ELF-1 (cell line): ENCODE data around the gene GIPC1.
A peak's percentile ranks its signal among the peaks of the same experiment; 100 is the strongest.
"Not testable (repeated sequence)": the region's sequence is repeated elsewhere in the genome, so short reads cannot be mapped to it uniquely, and the experiment has no call there.

ENCODE experiments used
- DNase-seq: peaks from one replicate; pipeline ENCODE4 v3.0.0-alpha.2; 2016; ENCODE audit warnings: low read depth, low spot score

The GIPC1 gene

DNA sequence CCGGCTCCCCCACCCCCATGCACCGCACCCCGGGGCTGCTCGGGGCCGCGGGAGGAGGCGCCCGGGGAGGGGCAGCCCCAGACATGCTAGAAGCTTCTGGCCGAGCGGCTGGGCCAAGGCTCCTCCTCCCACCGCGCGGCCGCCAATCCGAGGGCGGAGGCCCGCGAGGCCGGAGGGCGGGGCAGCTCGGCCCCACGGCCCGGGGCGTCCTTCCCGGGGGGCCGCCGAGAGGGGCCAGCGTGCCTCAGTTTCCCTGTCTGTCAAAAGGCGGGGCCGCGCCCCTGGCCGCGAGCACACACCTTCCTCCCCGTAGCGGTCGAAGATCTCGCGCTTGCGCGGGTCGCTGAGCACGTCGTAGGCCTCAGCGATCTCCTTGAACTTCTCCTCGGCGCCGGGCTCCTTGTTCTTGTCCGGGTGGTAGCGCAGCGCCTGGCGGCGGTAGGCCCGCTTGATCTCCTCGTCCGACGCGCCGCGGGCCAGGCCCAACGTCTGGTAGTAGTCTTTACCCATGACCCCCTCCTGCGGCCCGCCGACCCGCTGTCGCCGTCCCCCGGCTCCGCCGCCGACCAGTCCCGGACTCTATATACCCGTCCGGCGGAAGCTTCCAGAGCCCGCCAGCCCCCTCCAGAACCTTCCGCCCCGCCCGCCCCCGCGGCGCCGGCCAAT, 22.0 kb upstream of the GIPC1 start, which contains the start of gene DNAJB1:
Gene DNAJB1, minus strand, starts transcription at position 558 of the 666 bp plus-strand sequence. Its CDS starts 48 bp downstream, at position 510.
- DNase-seq = no peak

DNA sequence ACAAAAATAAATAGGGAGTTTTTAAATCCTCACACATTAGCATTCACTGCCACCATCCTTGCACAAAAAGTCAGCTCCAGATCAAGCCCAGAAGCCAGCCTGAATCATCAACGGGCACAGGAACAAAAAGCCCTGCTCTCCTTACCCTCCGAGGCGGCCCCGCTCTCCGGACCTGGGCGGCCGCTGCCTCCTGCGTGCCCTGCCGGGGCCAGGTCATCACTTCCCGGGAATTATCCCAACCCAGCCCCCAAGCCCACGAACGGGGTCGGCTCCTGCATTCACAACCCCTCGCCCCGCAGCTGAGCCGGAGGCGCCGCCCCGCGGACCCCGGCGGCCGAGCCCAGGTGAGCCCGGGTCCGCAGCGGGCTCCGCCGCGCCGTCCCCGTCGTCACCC, 21.5 kb upstream of the GIPC1 start:
- DNase-seq = no peak

DNA sequence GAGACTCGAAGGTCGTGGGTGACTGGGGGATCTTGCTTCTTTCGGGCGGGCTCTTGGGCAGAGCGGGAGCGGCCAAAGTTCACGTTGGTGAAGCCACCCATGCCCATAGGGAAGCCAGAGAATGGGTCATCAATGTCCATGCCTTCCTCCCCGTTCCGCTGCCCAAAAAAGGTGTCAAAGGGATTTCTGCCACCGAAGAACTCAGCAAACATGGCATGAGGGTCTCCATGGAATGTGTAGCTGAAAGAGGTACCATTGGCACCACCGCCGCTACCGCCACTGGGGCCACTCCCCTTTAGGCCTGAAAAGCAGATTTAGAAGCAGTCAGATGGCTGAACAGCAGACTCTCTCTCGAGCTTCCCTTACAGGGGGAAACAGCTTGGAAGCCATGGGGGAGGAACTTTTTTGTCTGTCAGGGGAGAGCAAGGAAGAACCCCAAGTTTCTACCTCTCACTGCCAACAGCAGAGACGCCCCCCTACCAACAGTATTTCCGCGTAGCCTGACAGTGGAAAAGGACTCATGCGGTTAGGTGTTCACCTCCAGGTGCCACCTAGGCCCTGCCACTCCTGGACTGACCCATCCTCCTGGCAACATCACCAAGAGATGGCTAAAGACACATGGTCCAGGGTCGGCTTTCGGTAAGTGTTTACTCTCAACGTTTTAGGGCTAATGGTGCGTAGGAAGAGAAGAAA, 21.0 kb upstream of the GIPC1 start:
- DNase-seq = no peak

DNA sequence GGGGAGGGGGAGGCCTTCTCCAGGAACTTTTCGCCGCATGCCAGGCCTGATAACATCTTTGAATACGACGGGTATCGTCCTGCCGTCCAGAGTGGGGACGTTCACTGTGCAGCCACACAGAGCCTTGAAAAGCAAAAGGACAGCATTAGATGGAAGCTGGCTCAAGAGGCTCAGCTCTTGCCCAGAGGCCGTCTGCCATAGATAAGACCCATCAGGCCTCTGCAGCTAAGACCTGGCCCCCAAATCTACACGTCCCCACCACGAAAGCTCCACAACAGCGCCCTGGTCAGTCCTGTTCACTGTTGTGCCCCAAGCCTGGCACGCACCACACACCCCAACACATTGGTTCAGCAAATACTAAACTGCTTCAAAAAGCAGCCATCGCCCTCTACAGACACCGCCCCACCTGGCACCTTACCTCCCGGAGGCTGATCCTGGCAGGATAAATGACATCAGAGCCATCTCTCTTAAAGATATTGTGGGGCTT, 20.2 kb upstream of the GIPC1 start:
- DNase-seq = no peak

DNA sequence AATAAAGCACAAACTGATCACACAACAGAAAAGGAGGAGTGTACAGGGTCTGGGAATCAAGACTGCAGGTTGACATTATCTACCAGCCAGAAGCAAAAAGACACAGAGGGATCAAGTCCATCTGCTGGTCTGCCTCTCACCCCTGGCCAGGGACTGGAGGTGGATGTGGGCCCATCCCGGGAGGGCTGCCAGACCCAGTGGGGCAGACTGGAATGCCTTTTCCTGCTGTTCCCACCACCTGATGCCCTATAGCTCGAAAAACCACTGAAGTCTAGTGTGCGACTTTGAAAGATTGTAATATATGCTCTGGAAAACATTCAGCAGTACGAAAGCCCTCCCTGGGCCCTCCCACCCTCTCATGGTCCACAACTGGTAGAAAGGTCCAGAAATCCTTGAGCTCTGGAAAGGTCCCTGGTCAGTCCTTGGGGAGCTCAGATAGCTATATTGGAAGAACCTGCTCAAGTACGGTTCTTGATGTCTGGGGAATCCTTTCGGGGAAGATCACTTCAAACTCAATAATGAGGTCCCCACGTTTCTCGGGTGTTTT, 19.6 kb upstream of the GIPC1 start:
- DNase-seq = no peak

DNA sequence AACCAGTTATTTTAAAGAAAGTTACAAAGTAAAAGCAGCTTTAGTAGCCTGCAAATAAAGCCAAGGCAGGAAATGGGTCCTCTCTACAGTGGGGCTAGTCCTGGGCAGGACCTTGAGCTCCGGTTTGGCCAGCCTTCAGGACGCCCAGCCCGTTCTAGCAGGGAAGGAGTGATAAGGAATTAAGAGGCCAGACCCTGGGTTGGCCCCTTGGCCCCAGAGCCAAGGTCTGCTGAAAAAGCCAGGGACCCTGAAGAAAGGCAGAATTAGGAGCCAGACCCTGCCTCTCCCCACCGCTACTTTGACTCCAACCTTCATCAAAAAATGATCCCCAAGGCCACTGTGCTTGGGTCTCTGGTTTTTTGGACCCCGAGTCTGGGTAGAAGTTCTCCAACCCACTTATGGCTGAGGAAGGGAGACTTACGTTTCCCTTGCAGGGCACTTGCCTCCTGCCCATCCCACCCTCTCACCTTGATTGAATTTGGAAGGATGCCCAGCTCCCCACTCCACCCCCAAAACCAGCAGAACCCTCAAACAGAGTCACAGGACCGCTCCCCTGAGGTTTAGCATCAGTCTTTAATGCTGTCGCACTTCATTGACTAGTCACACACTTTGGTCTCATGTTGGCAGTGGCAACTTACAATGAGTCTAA, 18.4 kb upstream of the GIPC1 start:
- no peak for DNase-seq

DNA sequence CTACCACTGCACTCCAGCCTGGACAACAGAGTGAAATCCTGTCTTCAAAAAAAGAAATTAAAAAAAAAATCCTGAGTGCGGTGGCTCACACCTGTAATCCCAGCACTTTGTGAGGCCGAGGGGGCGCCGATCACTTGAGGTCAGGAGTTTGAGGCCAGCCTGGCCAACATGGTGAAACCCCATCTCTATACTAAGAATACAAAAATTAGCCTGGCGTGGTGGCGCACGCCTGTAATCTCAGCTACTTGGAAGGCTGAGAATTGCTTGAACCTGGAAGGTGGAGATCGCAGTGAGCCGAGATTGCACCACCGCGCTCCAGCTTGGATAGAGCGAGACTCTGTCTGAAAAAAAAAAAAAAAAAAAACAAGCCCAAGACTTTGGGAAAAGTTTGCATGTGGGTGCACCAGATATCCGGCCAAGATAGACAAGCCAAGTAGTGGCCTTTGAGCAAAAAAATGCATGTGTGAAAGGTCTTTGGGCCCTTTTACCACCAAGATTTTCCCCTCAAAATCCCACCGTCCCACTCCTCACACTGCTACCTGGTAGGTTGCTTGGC, 16.6 kb upstream of the GIPC1 start:
- DNase-seq = no peak

DNA sequence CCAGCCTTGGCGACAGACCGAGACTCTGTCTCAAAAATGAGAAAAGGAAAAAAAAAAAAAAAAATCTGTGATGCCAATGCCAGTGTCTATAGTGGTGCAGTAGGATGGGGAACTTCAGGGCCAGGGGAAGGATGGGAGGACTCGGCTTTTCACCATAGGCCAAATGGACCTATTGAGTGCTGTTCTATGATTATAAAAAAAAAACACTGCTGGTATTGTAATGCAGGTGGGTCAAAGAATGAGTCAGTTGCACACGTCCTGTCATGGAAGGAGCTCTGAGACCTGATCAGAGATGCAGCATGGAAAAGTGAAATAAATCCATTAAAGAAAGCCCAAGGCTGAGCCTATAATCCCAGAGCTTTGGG, 15.3 kb upstream of the GIPC1 start:
- no peak for DNase-seq

DNA sequence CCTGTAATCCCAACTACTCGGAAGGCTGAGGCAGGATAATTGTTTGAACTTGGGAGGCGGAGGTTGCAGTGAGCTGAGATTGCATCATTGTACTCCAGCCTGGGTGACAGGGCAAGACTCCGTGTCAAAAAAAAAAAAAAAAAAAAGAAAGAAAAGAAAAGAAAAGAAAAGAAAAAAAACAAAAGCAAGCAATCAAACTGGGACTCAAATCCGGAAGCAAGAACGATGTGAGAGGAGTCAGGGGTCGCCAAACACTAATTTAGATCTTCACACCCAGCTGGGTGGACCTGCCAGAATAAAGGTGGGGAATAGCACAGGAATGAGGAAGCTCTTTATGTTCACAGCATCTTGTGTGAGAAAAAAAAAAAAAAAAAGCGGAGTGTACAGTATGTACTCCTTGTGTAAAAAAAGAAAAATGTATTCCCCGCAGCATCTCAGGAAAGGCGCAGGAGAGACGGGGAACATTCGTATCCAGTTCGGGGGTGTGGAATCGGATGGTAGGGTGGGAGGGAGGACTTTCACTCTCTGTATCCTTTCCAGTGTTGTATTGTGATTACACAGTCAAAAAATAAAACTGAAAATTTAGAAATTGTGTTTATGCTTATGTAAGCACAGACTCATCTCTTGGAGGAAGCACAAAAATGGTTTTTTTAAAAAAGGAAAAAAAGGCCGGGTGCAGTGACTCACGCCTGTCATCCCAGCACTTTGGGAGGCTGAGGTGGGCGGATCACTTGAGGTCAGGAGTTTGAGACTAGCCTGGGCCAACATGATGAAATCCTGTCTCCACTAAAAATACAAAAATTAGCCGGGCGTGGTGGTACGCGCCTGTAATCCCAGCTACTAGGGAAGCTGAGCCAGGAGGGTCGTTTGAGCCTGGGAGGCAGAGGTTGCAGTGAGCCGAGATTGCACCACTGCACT, 14.6 kb upstream of the GIPC1 start:
- DNase-seq = no peak

DNA sequence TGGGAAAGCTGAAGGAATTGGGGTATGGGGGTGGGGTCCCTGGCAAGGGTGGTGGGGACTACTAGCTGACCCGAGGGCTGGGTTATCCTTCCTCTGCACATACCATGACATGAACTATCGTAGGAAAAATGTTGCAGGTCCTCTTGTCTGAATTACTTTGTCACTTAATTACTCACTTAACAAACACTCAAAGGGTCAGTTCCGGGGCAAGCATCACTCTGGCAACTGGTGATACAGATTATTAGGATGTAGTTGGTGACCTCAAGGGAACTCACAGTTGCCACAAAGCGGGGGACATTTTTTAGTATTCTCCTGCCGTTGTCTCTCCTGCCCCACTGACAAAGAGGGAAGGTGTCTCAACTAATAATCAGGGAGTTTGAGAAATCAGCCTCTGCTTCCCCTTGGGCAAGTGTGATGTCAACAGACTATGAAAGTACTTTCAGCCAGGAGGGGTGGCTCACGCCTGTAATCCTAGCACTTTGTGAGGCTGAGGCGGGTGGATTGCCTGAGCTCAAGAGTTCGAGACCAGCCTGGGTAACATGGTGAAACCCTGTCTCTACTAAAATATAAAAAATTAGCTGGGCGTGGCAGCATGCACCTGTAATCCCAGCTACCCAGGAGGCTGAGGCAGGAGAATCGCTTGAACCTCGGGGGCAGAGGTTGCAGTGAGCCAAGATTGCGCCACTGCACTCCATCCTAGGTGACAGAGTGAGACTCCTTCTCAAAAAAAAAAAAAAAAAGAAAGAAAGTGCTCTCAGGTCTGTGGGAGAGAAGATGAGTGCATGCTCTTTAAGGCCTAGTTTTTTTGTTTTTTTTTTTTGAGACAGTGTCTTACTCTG, 12.0 kb upstream of the GIPC1 start:
- DNase-seq = no peak

DNA sequence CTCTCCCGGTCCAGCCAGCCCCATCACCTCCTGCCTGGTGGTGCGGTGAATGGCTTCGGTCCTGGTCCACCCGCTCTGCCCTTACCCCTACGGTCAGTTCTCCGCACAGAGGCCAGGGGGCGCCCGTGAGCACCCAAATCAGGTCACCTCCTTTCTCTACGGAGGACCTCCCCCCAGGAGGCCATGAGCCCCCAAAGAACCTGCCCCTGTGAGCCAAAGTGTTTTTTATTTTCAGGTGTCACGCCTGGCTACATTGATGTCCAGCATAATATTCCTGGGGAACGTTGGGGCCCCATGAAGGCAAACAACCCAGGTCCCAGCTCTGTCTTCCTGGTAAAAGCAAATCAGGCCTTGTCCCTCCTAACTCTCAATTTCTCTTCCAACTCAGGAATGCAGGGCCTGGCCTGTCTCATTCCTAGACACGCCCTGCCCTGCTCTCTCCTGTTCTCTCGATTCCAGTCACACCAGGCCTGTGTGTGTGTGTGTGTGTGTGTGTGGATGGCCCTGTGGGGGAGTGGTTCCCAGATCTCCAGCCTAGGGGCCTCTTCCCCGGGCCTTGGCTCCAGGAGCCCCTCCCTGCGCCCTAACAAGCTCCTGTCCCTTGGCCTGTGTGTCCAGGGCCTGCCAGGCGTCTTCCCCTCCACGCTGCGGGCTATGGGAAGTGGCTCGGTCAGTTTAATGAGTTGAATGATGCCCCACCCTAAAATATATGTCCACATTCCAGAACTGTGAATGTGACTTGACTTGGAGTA, 9.7 kb upstream of the GIPC1 start:
- DNase-seq = peak; percentile 94

DNA sequence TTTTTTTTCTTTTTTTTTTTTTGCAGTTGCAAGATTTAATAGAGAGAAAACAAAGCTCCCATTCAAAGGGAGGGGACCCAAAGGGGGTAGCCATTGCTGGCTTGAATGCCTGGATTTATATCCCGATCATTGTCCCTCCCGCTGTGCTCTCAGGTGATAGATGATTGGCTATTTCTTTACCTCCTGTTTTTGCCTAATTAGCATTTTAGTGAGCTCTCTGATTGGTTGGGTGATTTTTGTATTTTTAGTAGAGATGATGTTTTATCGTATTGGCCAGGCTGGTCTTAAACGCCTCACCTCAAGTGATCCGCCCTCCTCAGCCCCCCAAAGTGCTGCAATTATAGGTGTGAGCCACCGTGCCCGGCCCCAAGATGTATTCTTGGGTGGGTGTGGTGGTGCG, 8.6 kb upstream of the GIPC1 start:
- DNase-seq = not testable (repeated sequence)

DNA sequence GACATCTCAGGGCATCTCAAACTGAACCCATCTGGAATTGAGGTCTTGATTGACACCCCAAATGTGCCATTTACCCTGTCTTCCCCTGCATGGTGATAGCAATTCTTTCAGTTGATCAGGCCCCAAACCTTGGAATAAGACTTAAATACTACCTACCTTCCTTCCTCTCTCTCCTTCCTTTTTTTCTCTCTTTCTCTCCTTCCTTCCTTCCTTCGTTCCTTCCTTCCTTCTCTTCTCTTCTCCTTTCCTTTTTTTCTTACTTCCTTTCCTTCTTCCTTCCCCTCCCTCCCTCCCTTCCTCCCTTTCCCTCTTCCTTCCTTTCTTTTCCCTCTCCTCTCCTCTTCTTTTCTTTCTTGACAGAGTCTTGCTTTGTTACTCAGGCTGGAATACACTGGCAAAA, 7.4 kb upstream of the GIPC1 start:
- DNase-seq = no peak

DNA sequence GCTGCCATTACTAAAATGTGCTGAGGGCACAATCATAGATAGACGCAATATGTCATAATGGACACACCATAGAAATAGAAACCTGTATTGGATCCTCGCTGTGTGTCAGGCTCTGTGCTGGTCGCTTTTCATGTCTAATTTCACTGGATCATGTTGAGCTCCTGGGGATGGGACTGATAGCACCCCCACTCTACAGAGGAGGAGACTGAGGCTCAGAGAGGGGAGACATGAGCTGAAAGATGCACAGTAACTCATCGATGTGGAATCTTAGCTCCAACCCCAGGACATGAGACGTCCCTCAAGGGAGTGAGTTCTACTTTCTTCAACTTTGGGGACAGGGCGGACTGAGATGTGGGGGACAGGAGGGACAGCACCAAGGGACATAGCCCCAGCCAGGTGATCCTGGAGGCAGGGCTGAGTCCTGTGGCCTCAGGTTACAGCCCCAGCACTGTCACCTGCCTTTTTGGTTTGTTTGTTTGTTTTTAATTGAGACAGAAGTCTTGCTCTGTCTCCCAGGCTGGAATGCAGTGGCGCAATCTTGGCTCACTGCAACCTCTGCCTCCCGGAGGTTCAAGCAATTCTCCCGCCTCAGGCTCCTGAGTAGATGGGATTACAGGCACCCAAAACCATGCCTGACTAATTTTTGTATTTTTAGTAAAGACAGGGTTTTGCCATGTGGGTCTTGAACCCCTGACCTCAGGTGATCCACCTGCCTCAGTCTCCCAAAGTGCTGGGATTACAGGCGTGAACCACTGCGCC, 6.6 kb upstream of the GIPC1 start:
- peak; percentile 86 for DNase-seq

DNA sequence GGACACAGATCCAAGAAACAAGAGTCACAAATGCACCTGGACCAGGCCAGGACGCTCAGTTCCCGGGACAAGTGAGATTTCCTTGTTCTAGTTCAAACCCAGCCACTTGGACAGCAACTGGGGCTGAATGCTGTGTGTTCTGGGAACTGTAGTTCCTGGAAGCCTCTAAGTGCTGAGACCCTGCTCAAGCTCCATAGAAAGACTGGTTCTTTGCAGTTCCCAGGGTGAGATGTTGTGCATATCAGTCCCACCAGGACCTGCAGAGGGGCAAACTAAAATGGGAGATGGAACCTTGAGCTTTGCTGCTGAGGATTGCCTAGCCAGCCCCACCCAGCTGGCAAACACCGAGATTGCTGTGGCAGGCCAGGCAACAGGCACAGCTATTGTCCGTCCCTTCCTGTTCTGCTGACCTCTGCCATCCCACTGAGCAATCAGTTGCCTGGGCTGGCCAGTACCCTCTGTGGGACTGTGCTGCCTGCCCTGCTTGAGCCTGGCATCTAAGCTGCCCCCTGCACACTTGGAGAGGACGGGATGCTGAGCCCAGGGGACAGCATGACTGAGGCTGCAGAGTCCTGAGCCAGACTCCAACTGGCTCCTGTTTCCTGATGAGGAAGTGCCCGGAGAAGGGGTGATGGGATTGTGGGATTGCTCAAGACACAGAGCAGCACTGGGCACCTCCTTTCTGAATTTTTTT, 1.4 kb upstream of the GIPC1 start:
- DNase-seq = no peak

DNA sequence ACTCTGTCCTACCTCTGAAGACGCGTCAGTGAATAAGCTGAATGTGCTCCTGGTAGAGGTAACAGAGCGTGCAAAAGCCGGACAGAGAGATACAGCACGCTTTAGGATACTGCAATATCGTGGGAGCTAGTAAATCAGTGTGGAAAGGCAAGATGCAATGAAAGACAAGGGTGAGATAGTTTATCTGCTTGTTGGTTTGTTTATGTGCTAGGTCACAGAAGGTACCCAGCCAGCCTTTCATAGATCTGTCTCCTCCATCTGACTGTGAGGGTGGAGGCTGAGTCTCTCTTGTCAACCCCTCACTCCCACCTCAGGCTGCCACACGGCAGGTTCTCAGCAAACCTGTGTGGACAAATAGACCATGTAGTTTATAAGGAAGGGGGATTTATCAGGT, 904 bp upstream of the GIPC1 start:
- no peak for DNase-seq

DNA sequence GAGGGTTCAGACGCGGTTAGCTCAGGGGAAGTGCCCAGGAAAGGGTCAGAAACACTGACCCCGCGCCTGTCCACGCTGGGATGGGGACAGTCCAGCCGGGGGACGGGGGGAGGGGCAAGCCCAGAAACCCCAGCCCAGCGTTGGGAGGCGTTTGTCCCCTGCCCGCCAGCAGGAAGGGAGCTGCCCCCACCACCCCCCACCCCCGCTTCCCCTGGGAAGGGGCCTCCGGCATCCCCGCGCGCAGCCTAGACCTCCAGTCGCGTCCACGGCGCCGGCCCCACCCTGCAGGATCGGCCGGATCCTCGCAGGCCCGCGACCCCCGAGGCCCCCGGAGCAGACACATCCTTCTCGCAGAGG, 277 bp downstream of the GIPC1 start:
- no peak for DNase-seq
